Measurements from ENCODE around the gene MGST3.

DNA sequence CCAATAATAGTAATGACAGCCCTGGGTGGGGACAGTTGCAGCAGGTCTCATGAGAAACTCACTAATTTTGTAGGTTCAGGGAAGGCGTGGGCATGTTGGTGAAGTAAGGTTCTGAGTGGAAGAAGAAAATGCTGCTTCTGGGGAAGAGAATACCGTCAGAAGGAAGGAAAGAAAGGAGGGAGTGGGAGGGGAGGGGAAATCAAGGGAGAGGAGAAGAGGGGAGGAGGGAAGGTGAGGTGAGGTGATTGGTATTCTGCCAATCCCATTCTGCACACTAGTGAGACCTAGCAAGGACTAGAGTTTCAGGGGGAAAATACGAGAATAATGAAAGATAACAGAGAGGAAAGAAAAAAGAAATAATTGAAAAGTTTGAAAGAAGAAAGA lies 32.4 kb upstream of the MGST3 start:
- no peak for TF ChIP-seq EZH2 (IDR thresholded peaks at IDR 0.05; ENCODE audit: borderline replicate concordance, insufficient read depth, low read depth, low read length, poor library complexity, severe bottlenecking)
- TF ChIP-seq CTCF (IDR thresholded peaks at IDR 0.05), result no peak

Data from B cell (primary cell).